IPS DF 19.7 (cell line): ENCODE results near the gene C17orf75.

ENCODE experiments used
- DNase-seq: peaks from one replicate; pipeline ENCODE4 v3.0.0-alpha.2; 2013; ENCODE audit warnings: low read depth, low spot score

Gene C17orf75

GRCh38 chr17:32278815-32279214, 63.2 kb downstream of the C17orf75 start:
- DNase-seq, result no peak
